Tibial nerve (tissue), 4 donors: Measurements from ENCODE around the gene MRPS6. TPM values are rescaled to one million over a fixed set of nuclear protein-coding genes. Genes with fewer than 3 reads are reported as not detected.

ENCODE experiments used
- DNase-seq, 2 donors: peaks; one replicate each; pipeline ENCODE4 v3.0.0-alpha.2; 2019; ENCODE audit warnings: low spot score in 2 of 2
- H3K27ac ChIP-seq, 4 donors: fragments of 200-600 bp; sonication (generic) in 3 of 4; one replicate each; pipeline ENCODE4 v1.5.1; 2017 to 2019; ENCODE audit warnings: mild to moderate bottlenecking in 1 of 4
- H3K27me3 ChIP-seq, 2 donors: fragments of 200-600 bp; sonication (generic) in 1 of 2; one replicate each; pipeline versions ENCODE4 v1.5.1 to v1.6.0; 2017 to 2019
- H3K36me3 ChIP-seq, 3 donors: fragments of 200-600 bp; sonication (generic); one replicate each; pipeline ENCODE4 v1.5.1; 2018 to 2019
- H3K4me1 ChIP-seq, 4 donors: fragments of 200-600 bp; sonication (generic) in 3 of 4; one replicate each; pipeline ENCODE4 v1.5.1; 2017 to 2019
- H3K4me3 ChIP-seq, 4 donors: fragments of 200-600 bp; sonication (generic) in 3 of 4; one replicate each; pipeline ENCODE4 v1.5.1; 2017 to 2019; ENCODE audit warnings: mild to moderate bottlenecking in 1 of 4, moderate library complexity in 1 of 4
- H3K9me3 ChIP-seq, 4 donors: fragments of 200-600 bp; sonication (generic) in 3 of 4; one replicate each; pipeline ENCODE4 v1.5.1; 2017 to 2019
- EP300 ChIP-seq, 2 donors: sonication (generic); formaldehyde crosslinking; IDR thresholded peaks; one replicate each; pipeline ENCODE4 v1.6.1; 2017; ENCODE audit warnings: antibody characterized with exemption in 2 of 2, mild to moderate bottlenecking in 1 of 2
- POLR2A ChIP-seq, 2 donors: fragments of 450-650 bp; IDR thresholded peaks; one replicate each; pipeline ENCODE4 v1.6.1; 2017; ENCODE audit warnings: antibody characterized with exemption in 2 of 2, mild to moderate bottlenecking in 2 of 2, moderate library complexity in 2 of 2
- WGBS, 2 donors: methylation state at CpG; one replicate each; pipeline ENCODE4 v1.1.5; 2018; 5-methylcytosine and 5-hydroxymethylcytosine counted together
- total RNA-seq, 4 donors: library from RNA; depleted of rRNA; stranded (reverse); fragments of >200 nt; gene quantifications; one replicate each; pipeline ENCODE4 v1.1.0, GENCODE V29; 2016
- TF ChIP-seq, protein P1 (sequence below), 5 experiments: fragments of 200-600 bp in 3 of 5; fragments of 450-650 bp in 2 of 5; sonication (generic) in 3 of 5; IDR thresholded peaks; one replicate each; pipeline ENCODE4 v1.5.1; 2016 to 2019; ENCODE audit warnings: antibody characterized with exemption in 5 of 5, mild to moderate bottlenecking in 3 of 5, moderate library complexity in 2 of 5

The MRPS6 gene
- total RNA-seq, 4 donors from 2014 or later, result 57.9 to 69.6 (median 61.2) TPM

DNA sequence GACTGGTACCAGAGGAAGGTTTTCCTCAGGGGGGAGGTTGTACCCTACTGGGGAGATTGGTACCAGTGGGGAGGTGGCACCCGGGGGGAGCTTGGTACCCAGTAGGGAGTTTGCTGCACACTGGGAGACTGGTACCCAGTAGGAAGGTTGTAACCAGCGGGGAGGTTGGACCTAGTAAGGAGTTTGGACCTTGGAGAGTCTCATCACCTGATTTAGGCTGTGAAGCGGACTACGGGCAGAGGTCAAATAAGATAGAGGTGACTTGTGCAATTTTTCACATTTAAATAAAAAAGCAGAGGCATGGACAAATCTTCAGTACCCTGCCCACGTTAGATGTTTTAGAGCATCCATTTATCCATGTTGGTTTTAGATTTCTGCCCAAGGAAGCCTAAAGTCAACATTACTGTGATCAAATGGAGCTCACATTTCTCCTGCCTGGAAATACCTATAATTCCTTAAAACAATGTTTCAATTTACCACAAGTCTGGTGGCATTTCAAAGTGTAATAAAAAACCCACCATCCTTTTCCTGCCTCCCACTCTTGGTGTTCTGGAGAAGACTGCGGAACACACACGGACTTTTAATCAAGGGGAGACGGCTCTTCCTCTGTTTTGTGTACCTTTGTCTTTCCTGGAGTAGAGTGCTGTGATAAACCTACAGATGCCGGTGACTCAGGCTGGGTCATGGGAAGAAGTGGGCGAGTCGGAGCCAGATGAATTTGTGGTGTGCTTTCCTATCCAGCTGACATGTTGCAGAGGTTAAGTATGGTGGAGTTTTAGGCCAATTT, 36.2 kb upstream of the MRPS6 start:
- no peak for DNase-seq
- Histone ChIP-seq H3K4me1 (peaks cover 0 to 13% (median 3%) of the 10 kb centered on the region in 4 donors), H3K27me3 (no peaks in the 10 kb centered on the region), H3K36me3 (no peaks in the 10 kb centered on the region), H3K4me3 (no peak overlapping the region), H3K9me3 (no peaks in the 10 kb centered on the region), H3K27ac (no peak overlapping the region)
- TF ChIP-seq, protein P1, sequence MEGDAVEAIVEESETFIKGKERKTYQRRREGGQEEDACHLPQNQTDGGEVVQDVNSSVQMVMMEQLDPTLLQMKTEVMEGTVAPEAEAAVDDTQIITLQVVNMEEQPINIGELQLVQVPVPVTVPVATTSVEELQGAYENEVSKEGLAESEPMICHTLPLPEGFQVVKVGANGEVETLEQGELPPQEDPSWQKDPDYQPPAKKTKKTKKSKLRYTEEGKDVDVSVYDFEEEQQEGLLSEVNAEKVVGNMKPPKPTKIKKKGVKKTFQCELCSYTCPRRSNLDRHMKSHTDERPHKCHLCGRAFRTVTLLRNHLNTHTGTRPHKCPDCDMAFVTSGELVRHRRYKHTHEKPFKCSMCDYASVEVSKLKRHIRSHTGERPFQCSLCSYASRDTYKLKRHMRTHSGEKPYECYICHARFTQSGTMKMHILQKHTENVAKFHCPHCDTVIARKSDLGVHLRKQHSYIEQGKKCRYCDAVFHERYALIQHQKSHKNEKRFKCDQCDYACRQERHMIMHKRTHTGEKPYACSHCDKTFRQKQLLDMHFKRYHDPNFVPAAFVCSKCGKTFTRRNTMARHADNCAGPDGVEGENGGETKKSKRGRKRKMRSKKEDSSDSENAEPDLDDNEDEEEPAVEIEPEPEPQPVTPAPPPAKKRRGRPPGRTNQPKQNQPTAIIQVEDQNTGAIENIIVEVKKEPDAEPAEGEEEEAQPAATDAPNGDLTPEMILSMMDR (IDR thresholded peaks at IDR 0.05), result no peak
- no peak for TF ChIP-seq POLR2A (IDR thresholded peaks at IDR 0.05)
- no peak for TF ChIP-seq EP300 (IDR thresholded peaks at IDR 0.05)
- WGBS, 2 donors, result 86% methylated on average over 11 of the region's 11 CpGs

DNA sequence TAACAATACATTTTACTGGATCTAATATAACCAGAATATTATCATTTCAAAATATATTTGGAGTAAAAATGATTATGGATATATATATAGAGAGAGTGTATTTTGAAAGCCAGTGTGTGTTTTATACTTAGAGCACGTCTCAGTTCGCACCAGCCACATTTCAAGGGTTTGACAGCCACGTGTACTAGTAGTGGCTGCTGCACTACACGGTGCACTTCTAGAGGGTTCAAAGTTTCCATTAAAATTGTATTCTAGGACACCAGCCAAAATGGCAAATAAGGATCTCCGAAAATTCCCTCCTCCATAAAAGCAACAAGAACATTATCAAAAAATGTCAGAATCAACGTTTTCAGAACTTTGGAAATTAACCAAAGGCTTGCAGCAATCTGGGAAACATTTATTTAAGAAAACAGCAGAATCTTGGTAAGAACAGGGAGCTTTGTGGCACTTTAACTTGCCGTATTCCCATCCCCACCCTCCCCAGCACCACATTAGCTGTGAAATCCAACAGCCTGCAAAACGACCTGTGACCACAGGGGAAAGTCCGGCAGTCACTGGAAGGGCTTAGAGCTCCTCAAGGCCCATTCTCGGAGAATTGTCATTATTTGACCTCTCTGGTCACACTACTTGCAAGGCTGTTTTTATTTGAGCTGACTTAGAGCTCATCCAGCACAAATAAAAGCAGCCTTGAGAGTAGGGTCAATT, 33.5 kb upstream of the MRPS6 start:
- 32 to 39% methylated on average over 10 of the region's 10 CpGs for WGBS, 2 donors
- Histone ChIP-seq H3K4me3 (no peak overlapping the region), H3K36me3 (no peaks in the 10 kb centered on the region), H3K27me3 (no peaks in the 10 kb centered on the region), H3K27ac (peak overlapping the region in 2 of 4 donors; percentile 53 to 65), H3K4me1 (peaks cover 0 to 13% (median 3%) of the 10 kb centered on the region in 4 donors), H3K9me3 (no peaks in the 10 kb centered on the region)
- DNase-seq, result no peak
- no peak for TF ChIP-seq POLR2A (IDR thresholded peaks at IDR 0.05)
- TF ChIP-seq, protein P1 (IDR thresholded peaks at IDR 0.05), result peak in 1 of 5 experiments; percentile 37

DNA sequence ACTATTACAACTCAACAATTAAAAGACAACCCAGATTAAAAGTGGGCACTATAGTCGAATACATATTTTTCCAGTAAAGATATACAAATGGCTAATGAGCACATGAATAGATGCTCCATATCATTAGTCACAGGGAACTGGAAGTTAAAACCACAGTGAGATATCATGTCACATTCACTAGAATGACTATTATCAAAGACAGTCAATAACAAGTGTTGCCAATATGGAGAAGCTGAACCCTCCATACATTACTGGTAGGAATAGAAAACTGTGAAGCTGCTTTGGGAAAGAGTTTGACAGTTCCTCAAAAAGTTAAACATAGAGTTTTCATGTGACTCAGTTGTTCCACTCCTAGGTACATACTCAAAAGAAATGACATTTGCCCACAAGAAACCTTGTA, 30.6 kb upstream of the MRPS6 start:
- Histone ChIP-seq H3K4me3 (no peak overlapping the region), H3K27ac (no peak overlapping the region), H3K36me3 (no peaks in the 10 kb centered on the region), H3K4me1 (peaks cover 0 to 13% (median 3%) of the 10 kb centered on the region in 4 donors), H3K27me3 (no peaks in the 10 kb centered on the region), H3K9me3 (no peaks in the 10 kb centered on the region)
- no peak for TF ChIP-seq EP300 (IDR thresholded peaks at IDR 0.05)
- TF ChIP-seq POLR2A (IDR thresholded peaks at IDR 0.05), result no peak
- TF ChIP-seq, protein P1 (IDR thresholded peaks at IDR 0.05), result no peak
- 82 to 94% methylated on average over 1 of the region's 1 CpG for WGBS, 2 donors
- DNase-seq, result no peak

DNA sequence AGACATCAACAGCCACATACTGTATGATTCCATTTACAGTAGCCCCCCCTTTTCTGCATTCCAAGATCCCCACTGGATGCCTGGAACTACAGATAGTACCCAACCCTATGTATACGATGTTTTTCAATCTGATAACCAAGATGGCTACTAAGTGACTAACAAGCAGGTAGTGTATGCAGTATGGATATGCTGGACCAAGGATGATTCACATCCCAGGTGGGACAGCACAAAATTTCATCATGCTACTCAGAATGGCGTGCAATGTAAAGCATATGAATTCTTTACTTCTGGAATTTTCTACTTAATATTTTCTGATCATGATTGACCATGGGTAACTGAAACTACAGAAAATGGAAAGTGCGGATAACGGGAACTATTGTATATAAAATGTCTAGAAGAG, 30.0 kb upstream of the MRPS6 start:
- Histone ChIP-seq H3K4me1 (peaks cover 0 to 13% (median 3%) of the 10 kb centered on the region in 4 donors), H3K9me3 (no peaks in the 10 kb centered on the region), H3K36me3 (no peaks in the 10 kb centered on the region), H3K4me3 (no peak overlapping the region), H3K27me3 (no peaks in the 10 kb centered on the region), H3K27ac (no peak overlapping the region)
- TF ChIP-seq POLR2A (IDR thresholded peaks at IDR 0.05) (no peak), EP300 (IDR thresholded peaks at IDR 0.05) (no peak)
- TF ChIP-seq, protein P1 (IDR thresholded peaks at IDR 0.05), result no peak
- 92 to 94% methylated on average over 4 of the region's 4 CpGs for WGBS, 2 donors
- no peak for DNase-seq

DNA sequence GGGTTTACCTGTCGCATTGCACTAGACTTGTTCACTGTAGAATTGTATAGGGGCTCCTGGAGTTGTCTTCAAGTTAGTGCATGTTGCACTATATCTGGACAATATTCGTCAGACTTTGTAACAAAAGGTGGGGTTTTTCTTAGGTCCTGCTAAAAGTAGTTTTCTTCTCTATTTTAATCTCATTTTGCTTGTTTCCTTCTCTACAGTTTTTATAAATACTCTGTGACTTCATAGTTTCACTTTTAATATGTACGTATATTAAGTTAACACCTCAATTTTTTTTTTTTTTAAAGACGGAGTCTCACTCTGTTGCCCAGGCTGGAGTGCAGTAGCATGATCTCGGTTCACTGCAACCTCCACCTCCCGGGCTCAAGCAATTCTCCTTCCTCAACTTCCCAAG, 26.5 kb upstream of the MRPS6 start:
- TF ChIP-seq, protein P1 (IDR thresholded peaks at IDR 0.05), result no peak
- no peaks in the 10 kb centered on the region for H3K4me1 ChIP-seq
- no peak overlapping the region for H3K4me3 ChIP-seq
- WGBS, 2 donors, result 87% methylated on average over 6 of the region's 6 CpGs
- H3K36me3 ChIP-seq, result no peaks in the 10 kb centered on the region
- no peak overlapping the region for H3K27ac ChIP-seq
- no peaks in the 10 kb centered on the region for H3K9me3 ChIP-seq
- no peaks in the 10 kb centered on the region for H3K27me3 ChIP-seq
- DNase-seq, result no peak
